CD4-positive, CD25-positive, alpha-beta regulatory T cell (primary cell): Measurements from ENCODE around the gene SLMAP. TPM values are rescaled to one million over a fixed set of nuclear protein-coding genes. Genes with fewer than 3 reads are reported as not detected.
A peak's percentile ranks its signal among the peaks of the same experiment; 100 is the strongest.

Experiments used
- ATAC-seq, 2 donors: fragments of 150-1000 bp; cut with Tn5 transposase; one replicate each; pipeline ENCODE4 v1.10.0; 2021; ENCODE audit warnings: low read depth in 2 of 2, moderate number of reproducible peaks in 2 of 2, moderate library complexity in 1 of 2
- DNase-seq, 3 donors: peaks; one replicate each; pipeline versions ENCODE4 v3.0.0 to v3.0.0-alpha.2; 2012 to 2022; ENCODE audit warnings: mixed read lengths in 1 of 3
- H3K27ac ChIP-seq: one replicate; pipeline ENCODE4 v1.7.0; 2013; ENCODE audit warnings: mild to moderate bottlenecking, low read length; ENCODE audit not compliant: insufficient read depth, poor library complexity, severe bottlenecking
- H3K27me3 ChIP-seq: one replicate; pipeline ENCODE4 v1.7.0; 2013; ENCODE audit warnings: low read length; ENCODE audit not compliant: control insufficient read depth, insufficient read depth
- H3K36me3 ChIP-seq: one replicate; pipeline ENCODE4 v1.7.0; 2013; ENCODE audit warnings: mild to moderate bottlenecking, low read length, moderate library complexity; ENCODE audit not compliant: control insufficient read depth, insufficient read depth
- H3K4me1 ChIP-seq: 2 replicates; pipeline ENCODE4 v1.7.0; 2013; ENCODE audit warnings: mild to moderate bottlenecking, low read length; ENCODE audit not compliant: insufficient read depth, control insufficient read depth, poor library complexity, severe bottlenecking
- H3K4me3 ChIP-seq: one replicate; pipeline ENCODE4 v1.7.0; 2013; ENCODE audit warnings: low read depth, mild to moderate bottlenecking, low read length, moderate library complexity
- H3K9me3 ChIP-seq, 2 experiments: 1 replicate in 1 of 2; 2 replicates in 1 of 2; pipeline ENCODE4 v1.7.0; 2013; ENCODE audit warnings: low read length in 2 of 2, mild to moderate bottlenecking in 1 of 2, moderate library complexity in 1 of 2; ENCODE audit not compliant: control insufficient read depth in 2 of 2
- H3K27ac Mint-ChIP-seq, 3 donors: one replicate each; pipeline ENCODE4 v1.8.0; 2020 to 2022; ENCODE audit warnings: mild to moderate bottlenecking in 3 of 3, mixed read lengths in 3 of 3, moderate library complexity in 2 of 3
- H3K27me3 Mint-ChIP-seq: one replicate; pipeline ENCODE4 v1.8.0; 2022; ENCODE audit warnings: mild to moderate bottlenecking, mixed read lengths
- H3K36me3 Mint-ChIP-seq: one replicate; pipeline ENCODE4 v1.8.0; 2020; ENCODE audit warnings: mixed read lengths
- H3K4me1 Mint-ChIP-seq, 4 donors: one replicate each; pipeline ENCODE4 v1.8.0; 2020 to 2022; ENCODE audit warnings: mixed read lengths in 4 of 4, mild to moderate bottlenecking in 1 of 4
- H3K4me3 Mint-ChIP-seq, 4 donors: one replicate each; pipeline ENCODE4 v1.8.0; 2020 to 2022; ENCODE audit warnings: mild to moderate bottlenecking in 4 of 4, mixed read lengths in 4 of 4, moderate library complexity in 3 of 4
- H3K9me3 Mint-ChIP-seq, 7 donors: one replicate each; pipeline ENCODE4 v1.8.0; 2020 to 2022; ENCODE audit warnings: mixed read lengths in 7 of 7, mild to moderate bottlenecking in 3 of 7, moderate library complexity in 2 of 7
- polyA plus RNA-seq, 4 donors: library from polyadenylated mRNA; unstranded; fragments of 300-500 nt; fragmentation: Illumina TruSeq; gene quantifications; one replicate each; pipeline ENCODE4 v1.2.3, GENCODE V29; 2021
- total RNA-seq: library from RNA; stranded (reverse); gene quantifications from one replicate; pipeline ENCODE4 v1.2.3, GENCODE V29; 2022

Gene SLMAP
- total and polyA plus RNA-seq, 5 donors from 2014 or later: 13.5 to 84.9 (median 21.3) TPM

- Mint-ChIP-seq H3K9me3 (peaks cover 0 to 4% (median 0%) of the 10 kb centered on the region in 7 donors), H3K4me1 (peaks cover 39 to 71% (median 58%) of the 10 kb centered on the region in 4 donors), H3K36me3 (peaks cover 9% of the 10 kb centered on the region), H3K27ac (no peak overlapping the region), H3K4me3 (no peak overlapping the region), H3K27me3 (no peaks in the 10 kb centered on the region)
- Histone ChIP-seq H3K27me3 (no peaks in the 10 kb centered on the region), H3K9me3 (no peaks in the 10 kb centered on the region), H3K4me3 (no peak overlapping the region), H3K4me1 (peaks cover 26% of the 10 kb centered on the region), H3K36me3 (no peaks in the 10 kb centered on the region), H3K27ac (no peak overlapping the region)
- DNase-seq: no peak
- ATAC-seq: no peak
These were observed 53.9 kb downstream of the SLMAP start for GRCh38 chr3:57810048-57810447.

- Mint-ChIP-seq H3K27me3 (no peaks in the 10 kb centered on the region), H3K4me1 (peaks cover 36 to 69% (median 57%) of the 10 kb centered on the region in 4 donors), H3K9me3 (peaks cover 0 to 4% (median 0%) of the 10 kb centered on the region in 7 donors), H3K4me3 (no peak overlapping the region), H3K27ac (no peak overlapping the region), H3K36me3 (peaks cover 9% of the 10 kb centered on the region)
- Histone ChIP-seq H3K4me3 (no peak overlapping the region), H3K4me1 (peaks cover 26% of the 10 kb centered on the region), H3K9me3 (no peaks in the 10 kb centered on the region), H3K36me3 (no peaks in the 10 kb centered on the region), H3K27me3 (no peaks in the 10 kb centered on the region), H3K27ac (no peak overlapping the region)
- DNase-seq: no peak
- ATAC-seq: no peak
These were observed 54.5 kb downstream of the SLMAP start for GRCh38 chr3:57810471-57811137.

GRCh38 chr3:57815036-57815435 lies 58.9 kb downstream of the SLMAP start:
- peaks cover 28 to 61% (median 47%) of the 10 kb centered on the region in 4 donors for H3K4me1 Mint-ChIP-seq
- no peaks in the 10 kb centered on the region for H3K27me3 Mint-ChIP-seq
- H3K36me3 Mint-ChIP-seq: peaks cover 5% of the 10 kb centered on the region
- H3K27ac Mint-ChIP-seq: peak overlapping the region; percentile 41 to 77 (median 49)
- ATAC-seq: peak; percentile 83 to 92
- DNase-seq: peak; percentile 9 to 78 (median 51)
- Histone ChIP-seq H3K27me3 (no peaks in the 10 kb centered on the region), H3K4me1 (peaks cover 23% of the 10 kb centered on the region), H3K4me3 (peak overlapping the region; percentile 72), H3K27ac (peak overlapping the region; percentile 42), H3K36me3 (no peaks in the 10 kb centered on the region), H3K9me3 (no peaks in the 10 kb centered on the region)
- H3K4me3 Mint-ChIP-seq: peak overlapping the region; percentile 65 to 75 (median 68)
- peaks cover 0 to 4% (median 0%) of the 10 kb centered on the region in 7 donors for H3K9me3 Mint-ChIP-seq

GRCh38 chr3:57816471-57817095 lies 60.5 kb downstream of the SLMAP start:
- H3K27ac ChIP-seq: no peak overlapping the region
- no peaks in the 10 kb centered on the region for H3K36me3 Mint-ChIP-seq
- H3K27me3 Mint-ChIP-seq: no peaks in the 10 kb centered on the region
- H3K4me3 Mint-ChIP-seq: peak overlapping the region in 2 of 4 donors; percentile 1
- H3K27ac Mint-ChIP-seq: peak overlapping the region; percentile 2 to 20 (median 18)
- H3K4me1 Mint-ChIP-seq: peaks cover 27 to 58% (median 40%) of the 10 kb centered on the region in 4 donors
- no peak overlapping the region for H3K4me3 ChIP-seq
- no peaks in the 10 kb centered on the region for H3K36me3 ChIP-seq
- ATAC-seq (no peak), DNase-seq (no peak)
- H3K9me3 Mint-ChIP-seq: peaks cover 0 to 1% (median 0%) of the 10 kb centered on the region in 7 donors
- no peaks in the 10 kb centered on the region for H3K9me3 ChIP-seq
- peaks cover 23% of the 10 kb centered on the region for H3K4me1 ChIP-seq
- H3K27me3 ChIP-seq: no peaks in the 10 kb centered on the region

GRCh38 chr3:57818772-57819171 lies 62.7 kb downstream of the SLMAP start:
- peaks cover 23% of the 10 kb centered on the region for H3K4me1 ChIP-seq
- peaks cover 0 to 1% (median 0%) of the 10 kb centered on the region in 7 donors for H3K9me3 Mint-ChIP-seq

GRCh38 chr3:57820479-57820878 lies 64.4 kb downstream of the SLMAP start:
- Histone ChIP-seq H3K9me3 (no peaks in the 10 kb centered on the region), H3K4me1 (peaks cover 9% of the 10 kb centered on the region), H3K27ac (no peak overlapping the region), H3K4me3 (no peak overlapping the region), H3K27me3 (no peaks in the 10 kb centered on the region), H3K36me3 (no peaks in the 10 kb centered on the region)
- H3K9me3 Mint-ChIP-seq: peaks cover 0 to 1% (median 0%) of the 10 kb centered on the region in 7 donors
- peak overlapping the region in 1 of 3 donors; percentile 21 for H3K27ac Mint-ChIP-seq
- H3K36me3 Mint-ChIP-seq: peaks cover 4% of the 10 kb centered on the region
- no peak for ATAC-seq
- DNase-seq: no peak
- H3K4me1 Mint-ChIP-seq: peaks cover 34 to 58% (median 38%) of the 10 kb centered on the region in 4 donors
- H3K27me3 Mint-ChIP-seq: no peaks in the 10 kb centered on the region
- H3K4me3 Mint-ChIP-seq: no peak overlapping the region

More at GRCh38 chr3:57818772-57819171, 62.7 kb downstream of the SLMAP start:
- Mint-ChIP-seq H3K27ac (no peak overlapping the region), H3K36me3 (peaks cover 4% of the 10 kb centered on the region), H3K4me3 (no peak overlapping the region), H3K27me3 (no peaks in the 10 kb centered on the region), H3K4me1 (peaks cover 32 to 56% (median 45%) of the 10 kb centered on the region in 4 donors)
- H3K27ac ChIP-seq: no peak overlapping the region
- H3K36me3 ChIP-seq: no peaks in the 10 kb centered on the region
- no peak for DNase-seq
- no peaks in the 10 kb centered on the region for H3K9me3 ChIP-seq
- H3K27me3 ChIP-seq: no peaks in the 10 kb centered on the region
- no peak overlapping the region for H3K4me3 ChIP-seq
- no peak for ATAC-seq

GRCh38 chr3:57821765-57822164 lies 65.7 kb downstream of the SLMAP start:
- ATAC-seq (no peak), DNase-seq (no peak)
- Histone ChIP-seq H3K9me3 (no peaks in the 10 kb centered on the region), H3K27ac (no peak overlapping the region), H3K27me3 (no peaks in the 10 kb centered on the region), H3K4me1 (peaks cover 8% of the 10 kb centered on the region), H3K36me3 (no peaks in the 10 kb centered on the region), H3K4me3 (no peak overlapping the region)
- peaks cover 35 to 56% (median 36%) of the 10 kb centered on the region in 4 donors for H3K4me1 Mint-ChIP-seq
- H3K4me3 Mint-ChIP-seq: no peak overlapping the region
- no peaks in the 10 kb centered on the region for H3K9me3 Mint-ChIP-seq
- H3K27me3 Mint-ChIP-seq: no peaks in the 10 kb centered on the region
- H3K36me3 Mint-ChIP-seq: peaks cover 4% of the 10 kb centered on the region
- no peak overlapping the region for H3K27ac Mint-ChIP-seq
